HEK293T (cell line): Measurements from ENCODE around the gene COIL.

Experiments
- ARNT ChIP-seq: fragments of 450-650 bp; IDR thresholded peaks from 2 replicates; pipeline ENCODE4 v1.6.1; 2017; ENCODE audit warnings: mild to moderate bottlenecking
- ELF4 ChIP-seq: fragments of 450-650 bp; IDR thresholded peaks from 2 replicates; pipeline ENCODE4 v1.6.1; 2017; ENCODE audit warnings: antibody characterized with exemption
- FOXK2 ChIP-seq: fragments of 450-650 bp; IDR thresholded peaks from 2 replicates; pipeline ENCODE4 v1.6.1; 2016; ENCODE audit warnings: mild to moderate bottlenecking
- FOXM1 ChIP-seq: fragments of 450-650 bp; IDR thresholded peaks from 2 replicates; pipeline ENCODE4 v1.6.1; 2017; ENCODE audit warnings: mild to moderate bottlenecking, borderline replicate concordance
- NFRKB ChIP-seq: fragments of 450-650 bp; IDR thresholded peaks from 2 replicates; pipeline ENCODE4 v1.6.1; 2016; ENCODE audit warnings: mild to moderate bottlenecking, moderate library complexity
- PKNOX1 ChIP-seq: fragments of 450-650 bp; IDR thresholded peaks from 2 replicates; pipeline ENCODE4 v1.6.1; 2016
- SP1 ChIP-seq: fragments of 450-650 bp; IDR thresholded peaks from 2 replicates; pipeline ENCODE4 v1.6.1; 2017
- SUZ12 ChIP-seq: fragments of 450-650 bp; IDR thresholded peaks from 2 replicates; pipeline ENCODE4 v1.6.1; 2016; ENCODE audit warnings: mild to moderate bottlenecking
- ZNF384 ChIP-seq: fragments of 450-650 bp; IDR thresholded peaks from 2 replicates; pipeline ENCODE4 v1.6.1; 2016

GRCh38 chr17:56933151-56933745, 27.6 kb downstream of the COIL start:
- TF ChIP-seq FOXK2, result no peak
- TF ChIP-seq FOXM1, result no peak
- TF ChIP-seq ELF4, result no peak
- no peak for TF ChIP-seq ARNT
- no peak for TF ChIP-seq SUZ12
- no peak for TF ChIP-seq PKNOX1
- no peak for TF ChIP-seq ZNF384
- TF ChIP-seq SP1, result no peak
- TF ChIP-seq NFRKB, result no peak
